ENCODE data around the gene CD46. TPM values are rescaled to one million over a fixed set of nuclear protein-coding genes. Genes with fewer than 3 reads are reported as not detected.

The CD46 gene
- total and polyA plus RNA-seq, 10 of the 15 experiments (the other 5 are each of a cell fraction or from before 2014, with no cell fraction given) = 61.1 to 198 (median 81.4) TPM

GRCh38 chr1:207807690-207808321 lies 56.0 kb downstream of the CD46 start:
- no peak overlapping the region for H2AFZ ChIP-seq (ENCODE audit: control insufficient read depth, low read depth, low read length)
- H4K20me1 ChIP-seq (ENCODE audit: control insufficient read depth, insufficient read depth) = no peaks in the 10 kb centered on the region; the same call in 1 of the 2 replicates
- no peak overlapping the region for H3K4me3 ChIP-seq
- H3K27ac ChIP-seq (ENCODE audit: control insufficient read depth, insufficient read depth) = peak overlapping the region; percentile 15
- RAD21 ChIA-PET (ENCODE audit: unreplicated experiment) = interaction anchor here (1.0 kb wide), 1 partner anchor 10 kb away, joined by 3 read pairs; no protein-coding TSS in a partner anchor
- H3K79me2 ChIP-seq (ENCODE audit: control insufficient read depth, insufficient read depth, low read length) = peaks cover 7% of the 10 kb centered on the region
- SMC1A ChIA-PET (ENCODE audit: uncharacterized antibody, unreplicated experiment) = no interaction called here
- WGBS (ENCODE audit: insufficient coverage, insufficient replicate concordance, low lambda C conversion rate, missing lambda C conversion rate) = 84% methylated on average over 13 of the region's 13 CpGs
- peak overlapping the region; percentile 30; the same call in 1 of the 2 replicates for H3K4me2 ChIP-seq (ENCODE audit: control insufficient read depth, insufficient read depth)
- DNase-seq (ENCODE audit: low read depth, low spot score) (no peak), FAIRE-seq (no peak), ATAC-seq (no peak; the same call in 1 of the 3 replicates)
- in situ Hi-C loops (cut with MboI) = no loop called here
- H3K9ac ChIP-seq (ENCODE audit: control insufficient read depth, insufficient read depth, low read length) = no peak overlapping the region
- H3K4me1 ChIP-seq (ENCODE audit: control insufficient read depth, insufficient read depth, low read length) = peaks cover 18% of the 10 kb centered on the region
- H3K36me3 ChIP-seq (ENCODE audit: control insufficient read depth in 2 of 2, insufficient read depth in 2 of 2, low read length in 1 of 2) = peaks cover 44 to 49% of the 10 kb centered on the region in 2 experiments
- intact Hi-C loops (cut with micrococcal nuclease; ENCODE audit: unreplicated experiment) = no loop called here
- no peaks in the 10 kb centered on the region for H3K27me3 ChIP-seq (replicated peaks in 1 of 2; ENCODE audit: control insufficient read depth in 2 of 2, insufficient read depth in 2 of 2, low read length in 1 of 2)
- no TSS peak for BruUV-seq (replicated peaks)
- H3K9me3 ChIP-seq (replicated peaks; ENCODE audit: control insufficient read depth, insufficient read depth, low read length) = no peaks in the 10 kb centered on the region
- TF ChIP-seq SPI1 (IDR thresholded peaks at IDR 0.05; ENCODE audit: borderline replicate concordance, insufficient read depth, low read depth, low read length) = no peak
- TF ChIP-seq TAF1 (IDR thresholded peaks at IDR 0.05; ENCODE audit: borderline replicate concordance, low read depth, low read length) = no peak
- 0 out of 2 replicates have a peak, but pooled peaks have one; percentile 31 for TF ChIP-seq YY1 (IDR thresholded peaks at IDR 0.05; ENCODE audit: low read depth, low read length)
- no peak for TF ChIP-seq SMC3 (IDR thresholded peaks at IDR 0.05; ENCODE audit: borderline replicate concordance, low read length)
- no peak for TF ChIP-seq ETV6 (conservative IDR thresholded peaks at IDR 0.05 in 1 of 2, IDR thresholded peaks at IDR 0.05 in 1 of 2; ENCODE audit: borderline replicate concordance in 1 of 2, low read depth in 1 of 2)
- no peak for TF ChIP-seq TARDBP (IDR thresholded peaks at IDR 0.05; ENCODE audit: borderline replicate concordance)
- CTCF ChIA-PET = interaction anchor here (1.4 kb wide), 1 partner anchor 10 kb away, joined by 8 read pairs; no protein-coding TSS in a partner anchor
- POLR2A ChIA-PET = interaction anchor here (2.1 kb wide), 1 partner anchor 15 kb away, joined by 7 read pairs; no protein-coding TSS in a partner anchor

- intact Hi-C loops (cut with micrococcal nuclease; ENCODE audit: unreplicated experiment) = no loop called here
- Histone ChIP-seq H2AFZ (ENCODE audit: control insufficient read depth, low read depth, low read length) (no peak overlapping the region), H4K20me1 (ENCODE audit: control insufficient read depth, insufficient read depth) (no peaks in the 10 kb centered on the region; the same call in none of the 2 replicates), H3K9ac (ENCODE audit: control insufficient read depth, insufficient read depth, low read length) (no peak overlapping the region), H3K4me3 (no peak overlapping the region), H3K4me2 (ENCODE audit: control insufficient read depth, insufficient read depth) (no peak overlapping the region), H3K36me3 (ENCODE audit: control insufficient read depth in 2 of 2, insufficient read depth in 2 of 2, low read length in 1 of 2) (peaks cover 45 to 51% of the 10 kb centered on the region in 2 experiments), H3K27ac (ENCODE audit: control insufficient read depth, insufficient read depth) (no peak overlapping the region), H3K79me2 (ENCODE audit: control insufficient read depth, insufficient read depth, low read length) (peaks cover 9% of the 10 kb centered on the region), H3K9me3 (replicated peaks; ENCODE audit: control insufficient read depth, insufficient read depth, low read length) (no peaks in the 10 kb centered on the region), H3K4me1 (ENCODE audit: control insufficient read depth, insufficient read depth, low read length) (peaks cover 20% of the 10 kb centered on the region), H3K27me3 (replicated peaks in 1 of 2; ENCODE audit: control insufficient read depth in 2 of 2, insufficient read depth in 2 of 2, low read length in 1 of 2) (no peaks in the 10 kb centered on the region)
- in situ Hi-C loops (cut with MboI) = no loop called here
- SMC1A ChIA-PET (ENCODE audit: uncharacterized antibody, unreplicated experiment) = no interaction called here
- CTCF ChIA-PET = no interaction called here
- FAIRE-seq = no peak
- DNase-seq (ENCODE audit: low read depth, low spot score) = no peak
- no peak for TF ChIP-seq YY1 (IDR thresholded peaks at IDR 0.05; ENCODE audit: low read depth, low read length)
- peak; percentile 31; the same call in 1 of the 2 replicates for TF ChIP-seq POLR2AphosphoS5 (IDR thresholded peaks at IDR 0.05; ENCODE audit: low read length)
- ATAC-seq = no peak
- RAD21 ChIA-PET (ENCODE audit: unreplicated experiment) = no interaction called here
- BruUV-seq (replicated peaks) = no TSS peak
- WGBS (ENCODE audit: insufficient coverage, insufficient replicate concordance, low lambda C conversion rate, missing lambda C conversion rate) = 92% methylated on average over 7 of the region's 7 CpGs
- POLR2A ChIA-PET = interaction anchor here (1.0 kb wide), 1 partner anchor 14 kb away, joined by 4 read pairs; no protein-coding TSS in a partner anchor
These were observed 56.5 kb downstream of the CD46 start for GRCh38 chr1:207808322-207808705.
